HG03521 (cell line): ENCODE data around the gene NCOA7.
"Not testable (repeated sequence)": the region's sequence is repeated elsewhere in the genome, so short reads cannot be mapped to it uniquely, and the experiment has no call there.

ENCODE experiments used
- ATAC-seq: cut with Tn5 transposase; IDR thresholded peaks from one replicate; pipeline ENCODE4 v1.9.1; 2021; ENCODE audit warnings: mild to moderate bottlenecking, moderate library complexity; ENCODE audit not compliant: unreplicated experiment

The NCOA7 gene

GRCh38 chr6:125791820-125792165, 1.0 kb downstream of the NCOA7 start:
- ATAC-seq = no peak

GRCh38 chr6:125792172-125792571, 1.4 kb downstream of the NCOA7 start:
- no peak for ATAC-seq

GRCh38 chr6:125792680-125793079, 1.9 kb downstream of the NCOA7 start:
- no peak for ATAC-seq

- ATAC-seq = no peak
Observed at GRCh38 chr6:125793280-125793679, 2.5 kb downstream of the NCOA7 start.

GRCh38 chr6:125793863-125794262, 3.1 kb downstream of the NCOA7 start:
- ATAC-seq = no peak

GRCh38 chr6:125794342-125795137, 3.8 kb downstream of the NCOA7 start:
- ATAC-seq = no peak

GRCh38 chr6:125795301-125795700, 4.5 kb downstream of the NCOA7 start:
- ATAC-seq = no peak

GRCh38 chr6:125797120-125797885, 6.5 kb downstream of the NCOA7 start:
- no peak for ATAC-seq

- no peak for ATAC-seq
Observed at GRCh38 chr6:125797886-125798444, 7.2 kb downstream of the NCOA7 start.

GRCh38 chr6:125798734-125799508, 8.2 kb downstream of the NCOA7 start:
- ATAC-seq = peak; percentile 86

- peak; percentile 25 for ATAC-seq
Observed at GRCh38 chr6:125802383-125802782, 11.6 kb downstream of the NCOA7 start.

- no peak for ATAC-seq
Observed at GRCh38 chr6:125802943-125803377, 12.2 kb downstream of the NCOA7 start.

GRCh38 chr6:125804264-125804663, 13.5 kb downstream of the NCOA7 start:
- ATAC-seq = peak; percentile 50

- not testable (repeated sequence) for ATAC-seq
Observed at GRCh38 chr6:125804866-125805425, 14.2 kb downstream of the NCOA7 start.

- ATAC-seq = no peak
Observed at GRCh38 chr6:125806813-125807212, 16.1 kb downstream of the NCOA7 start.

- ATAC-seq = no peak
Observed at GRCh38 chr6:125807293-125807692, 16.5 kb downstream of the NCOA7 start.

GRCh38 chr6:125808060-125808459, 17.3 kb downstream of the NCOA7 start:
- no peak for ATAC-seq

GRCh38 chr6:125808591-125808990, 17.8 kb downstream of the NCOA7 start:
- ATAC-seq = no peak

GRCh38 chr6:125809570-125810170, 18.9 kb downstream of the NCOA7 start:
- ATAC-seq = no peak

GRCh38 chr6:125810445-125810844, 19.7 kb downstream of the NCOA7 start:
- no peak for ATAC-seq
